GM19372 (cell line): Measurements from ENCODE around the gene DEPDC4.
A peak's percentile ranks its signal among the peaks of the same experiment; 100 is the strongest.
"Not testable (repeated sequence)": the region's sequence is repeated elsewhere in the genome, so short reads cannot be mapped to it uniquely, and the experiment has no call there.

Experiments
- ATAC-seq: cut with Tn5 transposase; IDR thresholded peaks from one replicate; pipeline ENCODE4 v1.9.1; 2021; ENCODE audit warnings: mild to moderate bottlenecking, low read depth, moderate library complexity; ENCODE audit not compliant: unreplicated experiment

The DEPDC4 gene

DNA sequence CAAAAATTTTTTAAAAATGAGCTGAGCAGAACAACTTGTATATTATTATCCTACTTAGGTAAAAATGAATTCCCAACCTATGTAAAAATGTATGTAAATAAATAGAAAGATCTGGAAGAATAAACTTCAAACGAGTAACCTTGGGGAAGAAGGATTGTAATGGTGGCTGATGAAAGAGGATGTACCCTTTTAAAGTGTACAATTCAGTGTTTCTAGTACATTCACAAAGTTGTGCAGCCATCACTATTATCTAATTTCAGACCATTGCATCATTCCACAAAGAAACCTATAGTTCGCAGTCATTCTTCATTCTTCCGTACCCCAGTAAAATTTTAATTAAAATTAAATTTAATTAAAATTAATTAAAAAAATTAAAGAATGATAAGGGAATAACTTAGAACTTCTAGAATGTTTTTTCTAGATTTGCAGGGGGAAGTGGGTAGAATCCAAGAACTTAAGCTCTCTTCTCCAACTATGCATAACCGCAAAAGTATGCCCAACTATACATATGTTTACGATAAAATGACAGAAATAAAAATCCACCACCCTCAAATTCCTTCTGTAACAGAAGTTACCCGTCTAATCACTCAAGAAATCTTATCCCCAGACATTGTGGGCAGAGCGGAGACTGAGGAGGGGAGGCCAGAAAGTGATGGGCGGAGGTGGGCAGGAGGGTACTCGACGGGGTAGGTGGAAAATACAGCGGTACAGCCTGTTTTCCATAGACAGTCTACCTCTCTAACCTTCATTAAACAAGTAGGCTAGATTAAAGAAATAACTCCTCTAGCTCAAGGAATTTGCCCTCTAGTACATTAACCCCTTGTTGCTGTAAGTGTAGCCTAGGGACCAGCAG is 921 bp downstream of the DEPDC4 start:
- peak; percentile 5 for ATAC-seq

GRCh38 chr12:100265107-100265506 is 1.8 kb downstream of the DEPDC4 start:
- not testable (repeated sequence) for ATAC-seq

DNA sequence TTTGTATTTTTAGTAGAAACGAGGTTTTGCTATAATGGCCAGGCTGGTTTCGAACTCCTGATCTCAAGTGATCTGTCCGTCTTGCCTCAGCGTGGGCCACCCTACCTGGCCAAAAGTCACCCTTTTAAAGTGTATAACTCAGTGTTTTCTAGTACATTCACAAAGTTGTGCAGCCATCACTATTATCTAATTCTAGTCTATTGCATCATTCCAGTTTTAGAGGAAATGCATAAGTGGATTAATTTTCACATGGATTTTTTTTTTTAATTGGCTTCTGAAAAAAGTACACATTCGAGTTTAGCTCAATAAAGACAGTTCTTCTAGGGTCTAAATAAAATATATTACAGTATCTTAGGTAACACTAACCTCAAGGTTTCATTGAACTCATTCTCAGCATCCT is 3.7 kb downstream of the DEPDC4 start:
- no peak for ATAC-seq

GRCh38 chr12:100258127-100258526 is 8.8 kb downstream of the DEPDC4 start:
- no peak for ATAC-seq

GRCh38 chr12:100254876-100255275 is 12.0 kb downstream of the DEPDC4 start:
- ATAC-seq: no peak

DNA sequence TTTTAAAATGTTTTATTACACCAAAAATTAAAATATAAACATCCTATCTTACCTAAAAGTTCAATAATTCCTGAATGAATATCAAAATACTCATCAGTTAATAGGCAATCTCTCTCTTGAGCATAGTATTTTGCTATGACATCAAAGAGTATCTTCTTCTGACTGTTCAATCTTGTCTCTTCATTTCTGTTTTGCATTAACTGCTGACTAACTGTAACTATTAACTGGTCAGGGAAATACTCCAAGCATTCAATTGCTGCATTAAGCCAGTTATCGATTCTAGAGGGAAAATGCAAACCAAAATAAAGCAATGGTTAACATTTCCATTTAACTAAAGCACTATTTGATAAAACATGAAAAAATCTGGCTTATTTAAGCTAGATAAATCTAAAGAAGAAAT is 13.4 kb downstream of the DEPDC4 start:
- ATAC-seq: no peak

DNA sequence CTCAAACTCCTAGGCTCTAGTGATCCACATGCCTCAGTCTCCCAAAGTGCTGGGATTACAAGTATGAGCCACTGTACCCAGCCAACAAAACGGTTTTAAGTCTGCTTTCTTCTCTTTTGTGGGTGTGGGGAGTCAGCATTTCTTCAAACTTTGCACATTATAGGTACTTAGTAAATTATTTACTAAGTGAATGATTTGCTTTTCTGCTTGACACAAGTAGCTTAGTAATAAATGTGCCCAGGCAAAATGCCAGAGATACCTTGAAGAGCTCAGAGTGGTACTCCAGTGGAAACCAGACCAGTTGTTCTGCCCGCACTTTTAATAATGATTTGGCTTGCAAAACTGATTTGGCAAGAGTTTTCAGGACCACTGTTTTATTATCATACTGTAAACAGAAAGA is 15.0 kb downstream of the DEPDC4 start:
- no peak for ATAC-seq

DNA sequence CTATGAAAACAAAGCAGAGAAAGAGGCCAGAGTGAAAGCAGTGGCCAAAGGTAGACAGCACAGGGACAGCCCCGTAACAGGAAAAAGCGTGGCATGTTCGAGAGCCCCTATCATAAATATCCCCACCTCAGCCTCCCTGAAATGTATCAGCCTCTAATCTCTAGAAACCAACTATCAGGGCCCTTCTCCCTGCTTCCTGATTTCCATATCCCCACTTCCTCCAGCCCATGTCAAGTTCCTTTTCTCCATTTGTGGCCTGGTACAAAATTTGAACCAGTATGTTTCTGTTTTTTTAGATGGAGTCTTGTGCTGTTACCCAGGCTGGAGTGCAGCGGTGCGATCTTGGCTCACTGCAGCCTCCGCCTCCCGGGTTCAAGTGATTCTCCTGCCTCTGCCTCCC is 16.9 kb downstream of the DEPDC4 start:
- no peak for ATAC-seq

- ATAC-seq: no peak
These were observed 18.0 kb downstream of the DEPDC4 start for GRCh38 chr12:100248886-100249285.

- ATAC-seq: no peak
These were observed 19.1 kb downstream of the DEPDC4 start for GRCh38 chr12:100247765-100248164.

DNA sequence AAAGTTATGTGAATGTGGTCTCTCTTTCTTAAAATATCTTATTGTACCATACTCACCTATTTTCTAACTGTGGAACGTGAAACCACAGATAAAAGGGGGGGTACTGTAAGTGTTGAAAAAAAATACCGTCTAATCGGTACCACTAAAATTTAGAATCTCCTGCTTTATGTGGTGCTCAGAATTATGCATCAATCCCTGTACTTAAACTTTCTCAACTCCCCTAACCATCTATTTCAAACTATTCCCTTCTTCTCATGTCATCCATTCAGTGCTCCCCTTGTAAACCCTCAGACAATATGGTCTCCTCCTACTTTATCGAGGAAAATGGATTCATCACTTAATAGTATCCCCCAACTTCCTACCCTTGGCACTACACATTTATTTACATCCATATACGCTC is 23.7 kb downstream of the DEPDC4 start:
- no peak for ATAC-seq

DNA sequence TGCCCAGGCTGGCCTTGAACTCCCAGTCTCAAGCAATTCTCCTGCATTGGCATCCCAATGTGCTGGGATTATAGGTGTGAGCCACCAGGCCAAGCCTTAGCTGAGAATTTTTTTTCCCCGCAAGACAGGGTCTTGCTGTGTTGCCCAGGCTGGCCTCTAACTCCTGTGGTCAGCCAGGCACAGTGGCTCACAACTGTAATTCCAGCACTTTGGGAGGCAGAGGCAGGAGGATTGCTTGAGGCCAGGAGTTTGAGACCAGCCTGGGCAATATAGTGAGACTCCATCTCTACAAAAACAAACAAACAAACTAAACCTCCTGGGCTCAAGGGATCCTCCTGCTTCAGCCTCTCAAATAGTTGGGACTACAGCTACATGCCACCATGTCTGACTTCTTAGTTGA is 27.3 kb downstream of the DEPDC4 start:
- ATAC-seq: no peak

DNA sequence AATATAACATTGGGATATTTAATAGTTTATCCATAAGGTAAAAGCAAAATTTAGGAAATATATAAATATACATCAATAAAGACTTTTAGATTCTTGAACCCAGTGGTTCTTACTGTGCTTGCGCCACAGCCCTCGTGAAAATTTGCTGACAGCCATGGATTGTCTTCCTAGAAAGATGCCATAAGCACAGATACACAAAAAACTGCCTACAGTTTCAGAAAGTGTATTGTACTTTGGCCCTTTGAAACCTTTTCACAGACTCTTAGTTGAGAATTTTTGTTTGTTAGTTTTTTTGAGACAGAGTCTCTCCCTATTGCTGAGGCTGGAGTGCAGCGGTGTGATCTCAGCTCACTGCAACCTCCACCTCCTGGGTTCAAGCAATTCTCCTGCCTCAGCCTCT is 28.1 kb downstream of the DEPDC4 start:
- ATAC-seq: no peak

DNA sequence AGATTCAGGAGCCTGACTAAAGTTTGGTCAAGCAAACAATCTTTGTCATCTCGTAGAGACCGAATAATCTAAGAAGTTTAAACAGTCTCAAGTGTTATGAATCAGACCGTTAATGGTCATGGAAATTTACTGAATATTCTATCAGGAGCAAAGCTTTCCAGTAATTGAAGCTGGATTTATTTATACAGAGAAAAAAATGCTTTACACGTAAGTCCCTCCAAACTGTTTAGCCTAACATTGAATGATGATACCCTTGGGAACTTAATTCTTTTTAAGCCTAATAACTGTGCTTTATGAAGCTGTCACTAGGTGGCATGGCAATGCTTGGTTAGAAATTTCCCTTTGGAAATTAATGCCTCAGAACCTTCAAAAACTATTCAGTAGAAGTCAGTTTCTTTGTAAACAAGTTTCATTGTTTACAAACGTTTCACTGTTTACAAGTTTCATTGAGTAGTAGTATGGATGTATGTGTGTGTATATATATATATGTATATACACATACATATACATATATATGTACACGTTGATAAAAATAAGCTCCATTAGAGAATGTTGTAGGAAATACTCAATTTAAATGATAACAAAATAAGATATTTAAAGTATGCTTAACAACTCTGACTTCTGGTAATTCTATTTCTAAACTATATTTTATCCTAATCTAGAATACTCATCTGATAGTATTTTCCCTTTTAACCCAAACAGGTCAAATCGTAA is 32.1 kb downstream of the DEPDC4 start:
- peak; percentile 77 for ATAC-seq

- no peak for ATAC-seq
These were observed 32.7 kb downstream of the DEPDC4 start for GRCh38 chr12:100234166-100234565.

GRCh38 chr12:100231873-100232272 is 35.0 kb downstream of the DEPDC4 start:
- ATAC-seq: not testable (repeated sequence)

DNA sequence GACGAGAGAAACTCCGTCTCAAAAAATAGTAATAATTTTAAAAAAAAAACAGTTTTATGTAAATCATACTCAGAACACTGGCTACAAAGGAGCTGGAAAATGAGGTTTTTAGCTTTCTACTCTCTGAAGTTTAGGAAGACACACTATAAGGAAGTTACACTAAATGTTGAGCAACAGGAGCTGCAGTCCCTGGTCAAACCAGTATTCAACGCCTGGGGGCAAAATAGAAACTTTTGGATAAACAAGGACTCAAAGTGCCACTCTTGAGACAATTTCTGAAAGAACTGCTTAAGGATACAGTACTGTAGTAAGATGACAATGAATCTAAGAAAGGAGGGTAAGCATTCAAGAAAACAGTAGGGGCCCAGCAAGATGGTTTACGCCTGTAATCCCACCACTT is 37.0 kb downstream of the DEPDC4 start:
- no peak for ATAC-seq

- no peak for ATAC-seq
These were observed 37.7 kb downstream of the DEPDC4 start for GRCh38 chr12:100229036-100229635.

GRCh38 chr12:100225491-100225890 is 41.4 kb downstream of the DEPDC4 start:
- ATAC-seq: no peak

- not testable (repeated sequence) for ATAC-seq
These were observed 44.7 kb downstream of the DEPDC4 start for GRCh38 chr12:100222173-100222572.

GRCh38 chr12:100221523-100221922 is 45.4 kb downstream of the DEPDC4 start:
- ATAC-seq: no peak
